Activated naive CD4-positive, alpha-beta T cell (primary cell): ENCODE measurements around the gene PDGFRB.

Source experiments
- DNase-seq, 4 experiments: peaks; one replicate each; lab custom pipeline; 2025; lab: John Stamatoyannopoulos, UW

PDGFRB gene

DNA sequence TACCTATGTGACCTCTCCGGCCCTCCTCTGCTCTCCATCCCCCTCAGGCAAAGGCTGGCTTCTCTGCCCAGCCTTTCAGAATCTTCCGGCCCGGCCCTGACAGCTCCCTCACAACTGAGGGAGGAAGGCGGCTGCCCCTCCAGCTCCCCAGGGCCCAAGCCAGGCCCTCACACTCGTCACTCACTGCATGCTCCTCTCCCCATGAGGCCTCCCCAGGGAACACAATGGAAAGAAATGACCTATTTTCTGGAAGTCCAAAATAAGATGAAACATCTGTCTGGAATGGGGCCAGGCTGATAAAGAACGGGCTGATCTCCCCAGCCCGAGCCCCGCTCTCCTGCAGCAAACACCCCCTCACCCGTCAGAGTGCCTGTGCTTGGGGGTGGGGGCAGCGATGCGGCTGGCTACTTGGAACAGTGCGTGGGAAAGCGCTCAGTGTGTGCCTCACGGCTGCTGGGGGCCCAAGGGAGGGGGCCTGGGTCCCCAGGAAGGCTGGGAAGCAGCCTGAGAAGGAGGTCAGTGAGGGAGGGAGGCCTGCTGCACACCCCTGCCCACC lies 11.3 kb downstream of the PDGFRB start:
- no peak for DNase-seq

DNA sequence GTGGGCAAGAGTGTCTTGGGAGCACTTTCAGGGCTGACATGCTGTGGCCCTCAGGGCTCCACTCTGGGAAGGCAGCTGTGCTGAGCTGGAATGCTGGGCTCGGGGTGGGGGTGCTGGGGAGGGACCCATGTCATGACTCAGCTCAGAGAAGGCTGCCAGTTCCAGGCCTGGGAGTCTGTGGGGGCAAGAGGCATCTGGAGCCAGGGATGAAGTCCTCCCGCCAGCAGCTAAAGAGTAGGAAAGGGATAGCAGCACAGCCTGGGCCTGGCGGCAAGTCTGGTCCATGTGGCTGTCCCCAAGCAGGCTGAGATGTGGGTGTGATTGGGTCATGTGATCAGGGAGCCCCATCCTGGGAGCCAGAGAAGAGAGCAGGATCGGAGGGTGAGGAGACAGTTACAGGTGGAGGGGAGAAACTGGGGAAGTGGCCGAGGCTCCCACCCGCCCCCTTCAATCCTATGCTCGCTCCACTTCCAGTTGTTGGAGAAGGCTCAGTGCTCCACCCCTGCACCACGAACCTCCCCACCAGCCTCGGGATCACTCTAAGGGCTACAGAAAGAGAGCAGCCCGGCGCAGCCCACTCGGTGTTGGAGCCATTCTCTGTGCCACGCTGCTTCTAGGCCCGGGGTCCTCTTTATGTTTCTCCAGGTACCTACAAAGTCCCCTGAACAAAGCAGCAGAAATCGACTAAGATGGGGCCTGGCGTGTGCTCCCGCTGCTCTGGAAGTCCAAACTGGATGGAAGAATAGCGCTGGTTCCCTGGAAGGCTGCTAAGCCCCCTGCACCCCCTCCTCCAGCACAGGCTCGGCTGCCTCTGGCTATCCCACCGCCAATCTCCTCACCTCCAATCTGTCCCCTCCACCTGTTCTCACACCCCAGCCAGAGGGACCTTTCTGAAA lies 12.0 kb downstream of the PDGFRB start:
- DNase-seq = no peak

DNA sequence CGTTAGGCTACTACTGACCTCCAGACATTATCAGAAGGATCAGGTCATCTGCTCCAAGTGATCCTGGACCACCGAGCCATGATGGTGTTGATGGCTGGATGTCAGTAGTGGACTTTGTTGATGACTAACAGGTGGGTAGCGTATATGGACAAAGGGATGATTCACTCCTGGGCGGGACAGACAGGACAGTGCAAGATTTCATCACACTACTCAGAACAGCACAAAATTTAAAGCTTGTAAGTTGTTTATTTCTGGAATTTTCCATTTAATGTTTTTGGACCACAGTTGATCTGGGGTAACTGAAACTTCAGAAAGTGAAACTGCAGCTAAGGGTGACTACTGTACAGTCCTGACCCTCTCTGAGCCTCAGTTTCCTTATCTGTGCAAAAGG lies 12.7 kb downstream of the PDGFRB start:
- no peak for DNase-seq

DNA sequence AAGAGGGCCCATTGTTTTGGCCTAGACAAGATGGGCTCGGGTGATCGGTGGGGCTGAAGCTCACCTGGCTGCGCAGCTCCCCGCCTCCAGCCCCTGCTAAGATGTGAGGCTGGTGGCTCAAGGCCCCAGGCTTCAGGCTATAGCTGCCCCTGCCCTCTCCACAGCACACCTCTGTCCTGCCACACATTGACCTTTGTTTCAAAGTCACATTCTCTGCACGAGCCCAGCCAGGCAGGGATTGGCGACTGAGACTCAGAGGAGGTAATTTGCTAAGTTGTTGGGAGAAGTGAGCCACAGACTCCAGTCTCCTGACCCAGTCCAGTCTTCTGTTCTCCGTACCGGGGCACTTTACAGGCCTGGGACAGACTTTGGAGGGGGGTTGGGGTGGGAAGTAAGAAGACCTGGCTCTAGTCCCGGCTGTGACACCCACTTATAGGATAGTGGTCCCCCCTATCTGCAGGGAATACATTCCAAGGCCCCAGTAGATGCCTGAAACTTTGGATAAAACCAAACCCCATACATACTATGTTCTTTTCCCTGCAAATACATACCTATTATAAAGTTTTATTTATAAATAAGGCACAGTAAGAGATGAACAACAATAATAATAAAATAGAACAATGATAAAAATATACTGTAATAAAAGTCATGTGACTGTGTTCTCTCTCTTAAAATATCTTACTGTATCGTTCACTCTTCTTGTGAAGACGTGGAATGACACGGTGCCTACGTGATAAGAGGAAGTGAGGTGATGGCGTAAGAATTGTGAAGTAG lies 13.3 kb downstream of the PDGFRB start:
- DNase-seq = no peak

DNA sequence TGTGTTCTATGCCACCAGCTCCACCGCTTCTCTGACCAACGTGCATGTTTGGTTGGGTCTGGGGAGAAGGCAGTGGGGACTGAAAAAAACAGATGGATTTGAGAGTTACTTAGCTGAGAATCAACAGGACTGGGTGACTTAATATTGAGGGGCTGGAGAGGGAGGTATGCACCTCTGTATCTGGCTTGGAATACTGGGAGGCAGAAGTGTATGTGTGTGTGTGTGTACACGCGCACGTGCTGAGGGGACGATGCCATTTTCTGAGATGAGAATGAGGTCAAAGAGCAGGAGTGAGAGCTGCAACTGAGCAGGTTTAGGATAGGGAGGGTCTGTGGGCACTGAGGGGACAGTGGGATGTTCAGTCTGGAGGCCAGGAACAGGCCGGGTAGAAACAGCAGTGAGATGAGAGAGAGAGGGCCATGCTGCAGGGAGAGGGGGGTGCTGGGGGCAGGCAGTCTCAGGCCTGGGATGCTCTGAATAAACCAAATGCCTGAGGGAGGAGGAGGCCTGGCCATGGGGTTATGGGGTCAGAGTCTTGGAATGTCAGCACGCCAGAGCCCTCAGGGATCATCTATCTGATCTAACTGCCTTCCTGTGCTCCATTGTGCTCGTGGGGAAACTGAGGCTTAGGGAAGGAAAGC lies 14.0 kb downstream of the PDGFRB start:
- no peak for DNase-seq

DNA sequence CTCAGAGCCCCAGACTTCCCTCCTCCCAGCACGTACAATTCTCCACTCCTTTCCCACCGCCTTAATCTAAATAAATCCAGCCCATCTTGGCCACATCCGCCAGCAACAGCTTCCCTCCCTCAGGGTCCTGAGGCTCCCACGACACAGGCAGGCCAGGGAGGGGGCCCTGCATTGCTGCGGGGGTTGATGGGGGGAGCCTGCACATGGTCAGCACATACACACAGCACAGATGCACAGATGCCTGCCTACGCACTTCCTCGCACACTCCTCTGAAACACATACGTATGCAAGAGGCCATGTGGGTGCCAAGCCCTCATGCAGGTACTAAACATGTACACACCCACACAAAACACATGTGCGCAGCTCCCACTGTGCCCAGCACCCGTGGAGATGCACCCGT lies 14.8 kb downstream of the PDGFRB start:
- no peak for DNase-seq

DNA sequence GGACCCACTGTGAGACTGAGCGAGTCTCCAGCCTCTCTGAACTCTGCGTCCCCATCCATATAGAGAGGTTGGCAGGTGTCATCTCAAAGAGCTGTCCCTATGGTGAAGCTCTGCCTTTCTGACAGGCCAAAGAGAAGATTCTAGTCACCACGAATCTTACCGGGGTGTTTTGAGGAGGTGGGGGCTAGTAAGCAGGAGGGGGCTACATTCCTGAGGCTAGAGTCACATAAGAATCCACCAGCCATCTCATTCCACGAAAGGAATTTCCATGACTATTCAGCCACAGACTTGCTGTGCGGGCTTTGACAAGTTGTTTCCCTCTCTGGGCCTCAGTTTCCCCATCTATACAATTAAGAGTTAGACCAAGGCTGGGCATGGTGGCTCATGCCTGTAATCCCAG lies 16.3 kb downstream of the PDGFRB start:
- DNase-seq = no peak

DNA sequence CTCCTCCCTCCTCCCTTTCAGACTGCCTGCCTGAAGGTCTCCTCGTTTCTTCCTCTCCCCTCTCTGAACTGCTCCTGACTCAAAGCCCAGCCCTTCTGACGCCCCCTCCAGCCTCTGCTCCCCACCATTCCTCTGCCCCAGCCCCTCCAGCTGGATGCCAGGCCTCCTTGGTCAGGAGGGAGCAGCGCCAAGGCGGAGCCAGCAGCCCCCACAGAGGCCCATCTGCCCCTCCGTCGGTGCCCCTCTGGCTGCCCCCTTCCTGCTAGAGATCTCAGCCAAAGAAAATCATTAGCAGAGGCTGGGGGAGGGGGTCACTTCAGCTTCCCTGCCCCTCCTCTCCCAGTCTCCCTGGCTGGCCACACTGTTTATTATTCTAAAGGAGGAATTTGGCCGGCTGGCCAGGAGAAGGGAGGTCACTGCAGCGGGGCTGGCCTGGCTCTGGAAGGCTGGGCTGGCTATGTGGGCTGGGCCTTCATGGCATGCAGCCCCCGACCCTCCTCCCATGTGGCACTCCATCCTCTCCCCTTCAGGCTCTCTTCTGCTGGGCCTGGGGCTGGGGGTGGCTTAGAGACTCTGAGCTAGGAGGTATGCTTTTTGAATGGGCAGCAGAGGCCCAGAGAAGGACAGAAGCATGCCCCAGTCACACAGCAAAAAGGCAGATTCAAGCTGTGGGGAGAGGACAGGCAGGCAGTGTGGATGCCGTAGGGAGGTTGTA lies 16.9 kb downstream of the PDGFRB start:
- DNase-seq = no peak

DNA sequence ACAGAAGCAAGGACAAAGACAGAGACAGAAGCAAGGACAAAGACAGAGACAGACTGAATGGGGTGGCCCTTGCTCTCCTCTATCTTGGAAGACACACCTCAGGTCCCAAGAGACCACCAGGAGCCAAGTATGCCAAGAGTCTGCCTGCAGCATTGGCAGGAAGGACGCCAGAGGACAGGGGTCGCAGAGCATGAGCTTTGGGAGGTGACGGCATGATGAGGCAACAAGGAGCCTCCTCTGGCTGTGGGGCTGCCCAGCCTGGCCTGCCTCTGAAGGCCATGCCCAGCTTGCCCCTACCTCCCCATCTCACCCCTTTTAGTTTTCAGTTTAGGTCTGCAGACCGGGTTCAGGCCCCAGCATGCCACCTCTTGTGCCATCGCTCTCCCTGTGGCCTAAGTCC lies 17.6 kb downstream of the PDGFRB start:
- DNase-seq = no peak

DNA sequence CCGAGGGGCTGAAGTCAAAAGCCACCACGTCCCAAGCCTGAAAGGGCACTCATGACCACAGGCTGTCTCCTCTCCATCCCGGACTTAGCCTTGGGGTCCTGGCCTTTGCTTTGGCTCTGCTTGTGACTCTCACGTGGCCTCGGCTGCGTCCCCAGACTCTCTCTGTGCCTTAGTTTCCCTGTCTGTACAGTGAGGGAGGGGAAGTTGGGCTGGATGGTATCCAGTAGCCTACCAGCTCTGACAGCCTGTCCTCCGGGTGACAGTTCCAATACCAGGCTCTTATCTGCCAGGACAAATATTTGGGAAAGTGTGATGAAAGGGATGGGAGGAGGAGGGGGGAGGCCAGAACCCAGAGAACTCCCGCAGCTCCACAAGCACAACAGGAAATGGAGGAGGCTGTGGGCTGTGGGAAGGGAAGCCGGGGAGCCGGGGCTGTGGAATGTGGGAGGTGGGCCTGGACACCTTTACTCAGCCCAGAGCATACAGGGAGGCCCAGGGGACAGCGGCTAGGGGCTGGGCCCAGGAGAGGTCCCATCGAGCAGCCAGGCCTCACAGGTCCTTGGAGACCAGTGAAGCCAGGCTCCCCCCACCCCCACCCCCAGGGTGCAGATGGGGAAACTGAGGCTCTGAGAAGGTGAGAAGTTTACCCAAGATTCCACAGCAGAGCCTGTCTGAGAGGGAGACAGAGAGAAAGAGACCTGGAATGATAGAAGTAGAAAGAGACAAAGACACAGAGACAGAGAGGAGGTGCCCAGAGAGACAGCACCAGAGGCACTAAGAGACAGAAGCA lies 18.3 kb downstream of the PDGFRB start:
- no peak for DNase-seq

DNA sequence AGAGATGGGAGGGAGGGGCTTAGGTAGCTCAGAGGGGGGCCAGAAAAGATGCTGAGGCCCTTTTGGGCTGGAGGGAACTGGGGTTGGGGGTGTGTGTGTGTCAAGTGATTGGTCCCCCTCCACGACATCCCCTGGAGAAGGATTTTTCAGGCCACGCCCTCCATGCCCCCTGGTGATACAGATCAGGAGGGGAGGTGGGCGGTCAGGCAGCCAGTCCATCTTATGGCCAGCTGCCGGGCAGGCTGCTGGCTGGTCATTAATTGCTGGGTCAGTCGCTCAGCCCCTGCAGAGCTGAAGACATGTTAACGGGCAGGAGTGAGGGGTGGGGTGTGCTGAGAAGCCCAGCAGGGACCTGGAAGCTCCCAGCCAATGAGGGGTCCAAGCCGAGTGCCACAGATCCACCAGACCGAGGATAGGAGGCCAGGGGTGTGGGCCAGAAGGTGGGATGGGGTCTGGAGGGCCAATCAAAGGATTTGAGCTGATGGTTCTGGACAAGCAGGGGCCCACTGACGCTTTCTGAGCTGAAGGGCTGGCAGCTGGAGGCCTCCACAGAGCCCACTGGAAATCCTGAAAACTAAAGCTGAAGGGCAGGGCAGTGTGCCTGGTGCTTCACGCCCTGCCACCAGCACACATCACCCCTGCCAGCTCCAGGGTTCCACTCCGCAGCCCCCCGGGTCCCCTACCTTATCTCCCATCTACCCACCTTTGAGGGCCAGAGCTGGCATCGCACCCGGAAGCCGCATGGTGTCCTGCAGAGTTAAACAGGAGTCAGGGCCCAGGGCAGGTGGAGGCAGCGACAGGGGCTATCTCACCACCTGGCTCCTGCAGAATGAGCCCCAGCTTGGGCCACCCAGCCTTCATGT lies 19.1 kb downstream of the PDGFRB start:
- DNase-seq = no peak

DNA sequence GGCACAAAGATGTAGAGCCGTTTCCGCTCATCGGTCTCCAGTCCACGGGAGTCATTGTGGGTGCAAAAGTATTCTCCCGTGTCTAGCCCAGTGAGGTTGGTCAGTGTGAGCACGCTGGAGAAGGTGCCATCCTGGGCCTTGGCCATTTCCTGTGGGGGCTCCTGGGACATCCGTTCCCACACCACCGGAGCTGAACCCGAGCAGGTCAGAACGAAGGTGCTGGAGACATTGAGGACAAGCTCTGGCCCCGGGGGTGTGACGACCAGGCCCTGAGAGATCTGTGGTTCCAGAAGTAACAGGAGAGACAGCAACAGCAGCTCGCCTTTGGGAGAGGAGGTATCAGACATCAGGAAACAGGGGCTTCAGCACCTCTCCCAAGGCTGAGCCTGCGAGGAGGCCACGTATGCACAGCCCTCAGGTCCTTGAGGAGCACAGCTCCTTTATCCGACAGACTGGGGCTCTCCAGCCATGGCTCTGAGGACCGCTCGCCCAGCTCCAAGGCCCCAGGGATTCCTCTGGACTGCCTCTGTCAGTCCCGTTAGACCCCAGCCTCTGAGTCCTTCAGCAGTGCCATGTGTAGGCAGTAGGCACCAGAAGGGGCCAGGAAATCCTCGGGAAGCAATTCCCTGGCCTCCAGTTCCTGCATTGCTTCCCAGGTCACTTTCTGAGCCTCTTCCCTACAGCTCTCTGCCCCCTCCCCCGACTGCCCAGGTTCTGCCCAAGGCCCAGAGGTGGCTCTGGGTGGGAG lies 19.9 kb downstream of the PDGFRB start:
- DNase-seq = no peak

DNA sequence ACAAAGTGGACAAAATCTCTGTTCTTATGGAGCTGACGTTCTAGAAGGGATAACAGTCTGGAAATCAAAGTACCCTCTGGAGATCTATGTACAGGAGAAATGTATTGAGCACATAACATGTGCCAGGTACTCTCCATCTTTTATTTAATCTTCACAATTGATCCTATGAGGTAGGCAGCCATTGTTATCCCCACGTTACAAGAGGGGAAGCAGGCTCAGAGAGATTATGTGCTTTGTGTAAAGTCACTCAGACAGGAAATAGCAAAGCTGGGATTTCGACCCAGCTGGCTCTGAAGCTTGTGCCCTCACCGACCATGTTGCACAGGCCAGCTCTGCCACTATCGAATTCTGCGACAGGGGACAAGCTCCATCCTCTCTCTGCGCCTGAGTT lies 21.5 kb downstream of the PDGFRB start:
- DNase-seq = no peak

DNA sequence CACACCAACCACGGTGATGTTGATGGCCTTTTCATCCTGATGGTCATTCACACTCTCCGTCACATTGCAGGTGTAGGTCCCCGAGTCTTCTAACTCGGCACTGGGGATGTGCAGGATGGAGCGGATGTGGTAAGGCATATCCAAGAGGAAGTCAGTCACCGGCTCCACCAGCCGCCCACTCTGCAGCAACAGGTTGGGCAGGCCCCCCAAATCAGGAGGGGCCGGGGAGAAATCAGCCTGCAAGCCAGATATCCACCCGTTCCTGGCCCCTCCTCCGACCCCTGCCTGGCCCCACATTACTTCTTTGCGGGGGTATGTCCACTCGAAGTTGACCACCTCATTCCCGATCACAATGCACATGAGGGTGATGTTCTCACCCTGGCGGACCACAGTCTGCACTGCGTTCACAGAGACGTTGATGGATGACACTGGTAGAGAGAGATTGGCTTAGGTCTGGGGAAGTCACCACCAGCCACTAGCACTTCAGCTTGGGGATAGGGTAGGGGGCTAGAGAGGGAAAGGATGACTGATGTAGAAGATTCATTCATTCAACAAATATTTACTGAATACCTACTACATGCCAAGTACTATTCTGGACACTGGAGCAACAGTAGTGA lies 22.0 kb downstream of the PDGFRB start:
- no peak for DNase-seq

DNA sequence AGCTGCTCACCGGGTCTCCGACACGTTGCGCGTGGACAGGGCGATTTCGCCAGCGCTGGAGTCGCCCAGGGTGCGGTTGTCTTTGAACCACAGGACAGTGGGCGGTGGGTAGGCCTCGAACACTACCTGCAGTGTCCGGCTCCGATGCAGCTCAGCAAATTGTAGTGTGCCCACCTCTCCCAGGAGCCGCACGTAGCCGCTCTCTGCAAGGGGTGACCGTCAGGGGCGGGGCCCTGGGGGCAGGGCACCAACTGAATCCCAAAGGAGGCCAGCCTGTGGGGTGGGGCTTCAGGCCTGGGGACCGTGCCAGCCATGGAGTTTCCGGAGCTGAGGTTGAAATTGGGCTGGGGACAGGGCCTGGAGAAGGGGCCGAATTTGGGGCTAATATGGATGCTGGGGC lies 22.9 kb downstream of the PDGFRB start:
- DNase-seq = no peak

DNA sequence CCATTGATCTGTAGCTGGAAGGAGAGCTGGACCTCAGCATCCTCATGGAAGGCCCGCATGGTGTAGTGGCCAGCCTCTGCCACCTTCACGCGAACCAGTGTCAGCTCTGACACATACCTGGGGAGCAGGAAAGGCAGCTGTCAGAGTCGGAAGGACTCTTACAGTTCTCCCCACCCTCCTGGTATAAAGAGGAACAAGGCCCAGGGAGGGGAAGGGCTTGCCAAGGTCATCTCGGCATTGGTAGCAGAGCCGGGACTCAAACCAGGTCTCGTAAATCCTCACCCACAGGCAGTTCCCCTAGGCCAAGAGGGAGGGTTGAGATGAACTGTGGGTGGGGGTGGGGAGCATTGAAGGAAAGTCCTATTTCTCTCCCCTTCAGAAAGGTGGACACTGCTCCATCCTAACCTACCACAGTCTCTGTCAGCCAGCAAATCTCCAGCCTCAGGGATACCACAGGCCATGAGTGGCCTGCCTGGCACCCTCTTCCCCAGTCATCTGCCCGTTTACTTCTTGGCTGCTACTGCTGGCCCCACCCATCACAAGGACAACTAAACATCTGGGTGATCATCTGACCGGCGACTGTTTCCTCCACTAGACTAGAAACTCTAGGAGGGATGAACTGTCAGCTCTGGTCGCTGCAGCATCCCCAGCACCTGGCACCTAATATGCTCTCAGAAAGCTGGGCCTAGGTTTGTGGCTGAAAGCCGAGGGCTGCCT lies 23.5 kb downstream of the PDGFRB start:
- no peak for DNase-seq

DNA sequence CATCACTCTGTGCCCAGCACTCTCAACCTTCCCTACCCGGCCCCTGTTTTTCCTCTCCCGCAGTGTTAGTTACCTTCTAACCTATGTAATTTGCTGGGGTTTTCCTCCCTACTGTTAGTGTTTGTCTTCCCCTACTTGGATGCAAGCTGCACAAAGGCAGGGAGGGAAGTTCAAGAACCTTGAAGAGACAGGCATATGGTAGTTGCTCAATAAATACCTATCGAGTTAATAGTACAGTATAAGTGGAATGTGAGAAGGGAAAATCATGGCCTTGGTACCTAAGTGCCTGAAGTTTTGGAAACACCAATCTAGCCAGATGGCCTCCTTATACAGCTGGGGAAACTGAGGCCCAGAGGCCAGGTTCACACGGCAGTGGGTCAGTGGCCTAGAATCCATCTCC lies 24.2 kb downstream of the PDGFRB start:
- no peak for DNase-seq

DNA sequence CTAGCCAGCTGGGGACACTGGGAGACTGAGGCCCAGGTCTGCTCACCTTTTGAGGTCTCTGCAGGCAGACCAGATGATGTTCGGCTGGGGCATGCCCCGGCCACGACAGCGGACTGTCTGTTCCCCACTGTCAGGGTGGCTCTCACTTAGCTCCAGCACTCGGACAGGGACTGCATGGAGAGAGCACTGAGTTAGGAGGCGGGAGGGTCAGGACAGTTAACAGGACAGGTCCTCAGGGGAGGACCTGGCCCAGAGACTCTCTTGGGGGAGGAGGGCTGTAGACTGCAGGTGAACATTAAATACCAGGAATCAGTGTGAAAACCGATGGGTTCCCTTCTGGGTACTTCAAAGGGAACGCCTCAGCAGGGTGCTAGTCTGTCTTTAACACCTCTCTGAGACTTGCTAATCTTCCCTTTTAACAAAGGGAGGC lies 25.1 kb downstream of the PDGFRB start:
- no peak for DNase-seq
